Gastrocnemius medialis (tissue), 4 donors: ENCODE results near the gene ARHGAP15. TPM values are rescaled to one million over a fixed set of nuclear protein-coding genes. Genes with fewer than 3 reads are reported as not detected.

Source experiments
- ATAC-seq, 2 donors: fragments of 150-250 bp; one replicate each; pipeline ENCODE4 v1.9.1; 2016
- DNase-seq, 2 donors: peaks; one replicate each; pipeline ENCODE4 v3.0.0-alpha.2; 2019
- H3K27ac ChIP-seq, 4 donors: fragments of 200-600 bp; sonication (generic); 1 replicate in 1 of 4; 2 replicates in 3 of 4; pipeline ENCODE4 v1.5.1; 2016 to 2018; ENCODE audit warnings: mild to moderate bottlenecking in 2 of 4, moderate library complexity in 1 of 4
- H3K27me3 ChIP-seq, 3 donors: fragments of 200-600 bp; sonication (generic) in 2 of 3; 1 replicate in 1 of 3; 2 replicates in 2 of 3; pipeline versions ENCODE4 v1.5.1 to v1.6.0; 2016 to 2019; ENCODE audit warnings: mild to moderate bottlenecking in 1 of 3, moderate library complexity in 1 of 3
- H3K36me3 ChIP-seq, 2 donors: fragments of 200-600 bp; sonication (generic) in 1 of 2; one replicate each; pipeline ENCODE4 v1.5.1; 2017 to 2018
- H3K4me1 ChIP-seq, 2 donors: fragments of 200-600 bp; sonication (generic) in 1 of 2; one replicate each; pipeline ENCODE4 v1.5.1; 2016 to 2017; ENCODE audit warnings: mild to moderate bottlenecking in 2 of 2
- H3K4me3 ChIP-seq, 4 donors: fragments of 200-600 bp; sonication (generic) in 3 of 4; 1 replicate in 1 of 4; 2 replicates in 3 of 4; pipeline ENCODE4 v1.5.1; 2016 to 2019; ENCODE audit warnings: mild to moderate bottlenecking in 2 of 4
- H3K9me3 ChIP-seq, 3 donors: fragments of 200-600 bp; sonication (generic) in 2 of 3; 1 replicate in 1 of 3; 2 replicates in 2 of 3; pipeline ENCODE4 v1.5.1; 2016 to 2019
- CTCF ChIP-seq, 5 experiments: fragments of 450-650 bp in 3 of 5; fragments of 200-600 bp in 2 of 5; sonication (generic) in 2 of 5; IDR thresholded peaks in 4 of 5; conservative IDR thresholded peaks in 1 of 5; 1 replicate in 4 of 5; 2 replicates in 1 of 5; pipeline ENCODE4 v1.5.1; 2016 to 2019; ENCODE audit warnings: antibody characterized with exemption in 5 of 5, mild to moderate bottlenecking in 3 of 5, moderate library complexity in 3 of 5
- POLR2A ChIP-seq, 2 donors: fragments of 450-650 bp; IDR thresholded peaks; one replicate each; pipeline ENCODE4 v1.6.1; 2017; ENCODE audit warnings: antibody characterized with exemption in 2 of 2, mild to moderate bottlenecking in 2 of 2, moderate library complexity in 2 of 2
- in situ Hi-C, 4 donors: fragments of 200-750 bp; cut with MboI; loops; one replicate each; pipeline versions ENCODE4 v1.15.0 to v1.8.0; 2017; ENCODE audit warnings: low sequenced_read_pairs in 4 of 4
- intact Hi-C: fragments of 100-400 bp; cut with DNase I; formaldehyde crosslinking; loops from one replicate; pipeline ENCODE4 v1.15.1; 2023; ENCODE audit warnings: low total_unique reads
- total RNA-seq, 4 donors: library from RNA; depleted of rRNA; stranded (reverse); fragments of >200 nt; gene quantifications; one replicate each; pipeline versions ENCODE4 v1.1.0 to v1.2.3, GENCODE V29; 2016

ARHGAP15 gene
- total RNA-seq, 4 donors from 2014 or later: 1.2 to 3.2 (median 1.3) TPM; not detected in 1

- Histone ChIP-seq H3K4me1 (no peaks in the 10 kb centered on the region), H3K27me3 (no peaks in the 10 kb centered on the region), H3K4me3 (no peak overlapping the region), H3K36me3 (no peaks in the 10 kb centered on the region), H3K27ac (no peak overlapping the region), H3K9me3 (no peaks in the 10 kb centered on the region)
- no peak for DNase-seq
- intact Hi-C loops (no loop called here), in situ Hi-C loops (no loop called here)
- no peak for ATAC-seq
- no peak for TF ChIP-seq CTCF (IDR thresholded peaks at IDR 0.05 in 4 of 5, conservative IDR thresholded peaks at IDR 0.05 in 1 of 5)
- no peak for TF ChIP-seq POLR2A (IDR thresholded peaks at IDR 0.05)
Observed at GRCh38 chr2:143702931-143703330, 573.7 kb downstream of the ARHGAP15 start.

GRCh38 chr2:143704451-143705106, 575.4 kb downstream of the ARHGAP15 start:
- Histone ChIP-seq H3K27me3 (no peaks in the 10 kb centered on the region), H3K4me3 (no peak overlapping the region), H3K36me3 (no peaks in the 10 kb centered on the region), H3K4me1 (no peaks in the 10 kb centered on the region), H3K27ac (no peak overlapping the region), H3K9me3 (no peaks in the 10 kb centered on the region)
- intact Hi-C loops: no loop called here
- ATAC-seq: no peak
- TF ChIP-seq POLR2A (IDR thresholded peaks at IDR 0.05) (no peak), CTCF (IDR thresholded peaks at IDR 0.05 in 4 of 5, conservative IDR thresholded peaks at IDR 0.05 in 1 of 5) (no peak)
- in situ Hi-C loops: no loop called here
- no peak for DNase-seq

- H3K27me3 ChIP-seq: no peaks in the 10 kb centered on the region
- no peak overlapping the region for H3K27ac ChIP-seq
- in situ Hi-C loops: no loop called here
- intact Hi-C loops: no loop called here
- no peaks in the 10 kb centered on the region for H3K36me3 ChIP-seq
- TF ChIP-seq POLR2A (IDR thresholded peaks at IDR 0.05): no peak
- no peak for TF ChIP-seq CTCF (IDR thresholded peaks at IDR 0.05 in 4 of 5, conservative IDR thresholded peaks at IDR 0.05 in 1 of 5)
- DNase-seq: no peak
- no peaks in the 10 kb centered on the region for H3K9me3 ChIP-seq
- no peak for ATAC-seq
- no peak overlapping the region for H3K4me3 ChIP-seq
- no peaks in the 10 kb centered on the region for H3K4me1 ChIP-seq
Observed at GRCh38 chr2:143705108-143705707, 576.0 kb downstream of the ARHGAP15 start.

GRCh38 chr2:143706354-143706753, 577.1 kb downstream of the ARHGAP15 start:
- DNase-seq (no peak), ATAC-seq (no peak)
- H3K27me3 ChIP-seq: no peaks in the 10 kb centered on the region
- H3K9me3 ChIP-seq: no peaks in the 10 kb centered on the region
- H3K27ac ChIP-seq: no peak overlapping the region
- H3K36me3 ChIP-seq: no peaks in the 10 kb centered on the region
- no peak for TF ChIP-seq POLR2A (IDR thresholded peaks at IDR 0.05)
- TF ChIP-seq CTCF (IDR thresholded peaks at IDR 0.05 in 4 of 5, conservative IDR thresholded peaks at IDR 0.05 in 1 of 5): no peak
- no peak overlapping the region for H3K4me3 ChIP-seq
- intact Hi-C loops: no loop called here
- in situ Hi-C loops: no loop called here
- H3K4me1 ChIP-seq: no peaks in the 10 kb centered on the region
